GM19463 (cell line): Measurements from ENCODE around the gene TMEM151B.

Source experiments
- ATAC-seq: cut with Tn5 transposase; IDR thresholded peaks from one replicate; pipeline ENCODE4 v1.9.1; 2021; ENCODE audit warnings: mild to moderate bottlenecking, moderate library complexity; ENCODE audit not compliant: unreplicated experiment

TMEM151B gene

DNA sequence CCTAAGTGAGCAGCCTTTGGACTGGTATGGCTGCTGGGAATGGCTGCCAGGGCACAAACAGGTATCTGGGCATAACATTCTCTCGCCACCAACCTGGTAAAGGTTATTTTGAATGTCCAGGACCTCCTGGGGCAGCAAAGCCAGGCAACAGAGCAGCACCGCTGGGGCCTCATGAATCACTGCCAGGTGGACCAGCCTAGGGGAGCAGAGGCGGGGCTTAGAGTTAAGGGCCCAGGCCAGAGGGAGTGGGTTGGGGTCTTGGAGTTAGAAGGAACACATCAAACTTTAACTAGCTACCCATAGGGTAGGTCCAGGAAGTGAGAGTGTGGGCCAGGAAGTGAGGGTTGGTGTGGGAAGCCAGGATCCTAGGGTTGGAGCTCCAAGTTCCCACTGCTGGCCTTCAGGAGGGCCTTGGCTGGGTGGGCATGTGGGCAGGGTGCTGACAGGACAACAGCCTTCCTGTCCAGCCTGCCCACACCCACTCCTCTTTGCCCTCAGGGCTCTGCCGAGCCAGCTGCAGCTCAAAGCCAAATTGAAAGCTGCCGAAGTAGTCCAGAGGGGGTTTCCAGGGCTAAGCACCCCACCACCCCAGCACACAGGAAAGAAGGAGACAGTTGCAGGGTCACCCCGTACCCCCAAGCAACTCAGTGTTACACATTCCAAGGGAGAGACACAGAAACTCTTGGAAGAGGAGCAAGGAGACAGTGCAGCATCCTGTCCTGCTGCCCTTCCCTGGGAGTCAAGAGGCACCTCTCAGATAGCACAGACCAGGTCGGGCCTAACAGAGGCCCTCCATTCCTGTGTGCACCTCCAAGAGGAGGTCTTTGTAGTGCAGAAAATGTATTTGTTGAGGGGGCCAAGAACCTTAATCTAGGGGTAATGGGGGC is 7.5 kb upstream of the TMEM151B start:
- no peak for ATAC-seq

DNA sequence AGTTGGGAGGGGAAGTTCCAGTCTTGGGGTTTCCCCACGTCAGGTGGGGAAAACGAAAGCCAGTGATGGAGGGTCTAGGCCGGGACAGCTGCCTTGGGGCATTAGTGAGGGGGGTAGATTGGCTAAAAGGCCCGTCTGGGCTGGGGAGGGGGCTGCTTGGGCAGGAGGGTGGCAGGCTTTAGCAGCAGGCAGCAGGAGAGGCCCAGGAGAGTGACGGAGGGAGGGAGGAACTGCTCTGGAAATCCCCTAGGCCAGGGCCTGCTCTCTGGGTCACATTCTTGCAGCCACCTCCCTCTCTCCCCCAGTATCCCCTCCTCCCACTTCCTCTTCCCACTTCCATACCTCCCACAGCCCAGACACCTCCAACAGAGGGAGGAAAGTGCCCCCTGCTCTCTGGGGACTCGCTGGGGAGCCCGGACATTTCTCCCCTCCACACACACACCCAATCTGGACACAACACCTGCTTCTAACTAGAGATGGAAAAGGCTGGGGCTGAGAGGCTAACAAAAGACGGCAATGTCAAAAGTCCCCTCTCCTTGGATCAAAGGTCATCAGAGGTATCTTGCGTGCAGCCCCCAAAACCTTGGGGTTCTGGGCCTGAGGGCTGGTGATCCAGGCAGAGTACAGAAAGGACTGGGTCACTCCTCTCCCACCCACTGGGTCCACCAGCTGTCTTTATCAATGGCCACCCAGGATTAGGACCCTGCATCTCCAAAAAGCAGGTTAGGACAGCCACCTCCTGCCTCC is 6.7 kb upstream of the TMEM151B start:
- peak; percentile 23 for ATAC-seq

GRCh38 chr6:44264154-44265006 is 5.9 kb upstream of the TMEM151B start:
- no peak for ATAC-seq

DNA sequence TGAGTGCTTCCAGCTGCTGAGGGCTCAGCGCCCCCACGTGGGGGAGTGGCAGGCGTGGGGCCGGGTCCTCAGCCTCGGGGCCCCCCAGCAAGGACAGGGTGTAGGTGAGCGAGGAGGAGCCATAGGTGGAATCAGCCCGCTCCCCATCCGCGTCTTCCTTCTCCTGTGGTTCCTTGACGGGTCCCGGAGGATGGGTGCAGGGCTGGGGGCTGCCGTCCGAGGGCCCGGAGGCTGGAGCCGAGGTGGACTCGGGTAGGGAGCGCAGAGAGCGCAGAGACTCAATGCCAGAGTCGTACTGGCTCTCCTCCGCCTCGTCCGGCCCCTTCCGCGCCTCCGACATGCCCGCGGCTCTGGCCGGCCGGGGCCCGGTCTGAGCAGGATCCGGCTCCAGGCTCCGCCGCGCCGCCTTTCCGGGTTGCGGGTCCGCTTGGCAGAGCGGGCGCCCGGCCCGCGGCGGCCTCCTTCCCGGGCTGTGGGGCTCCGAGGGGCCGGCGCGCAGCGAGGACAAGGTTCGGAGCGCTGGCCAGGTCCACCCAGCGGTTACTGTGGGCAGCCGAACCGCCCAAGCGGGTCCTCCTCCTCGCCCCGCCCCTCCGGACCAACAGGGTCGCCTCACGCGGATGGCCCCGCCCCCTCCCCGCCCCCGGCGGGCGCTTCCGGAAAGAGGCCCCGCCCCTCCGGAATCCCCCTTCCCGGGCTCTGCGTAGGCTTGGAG is 5.1 kb upstream of the TMEM151B start, which contains the start of gene NFKBIE:
NFKBIE (minus strand) TSS at position 545 of the 715 bp plus-strand sequence; CDS start at position 340, 205 bp downstream.
- peak; percentile 29 for ATAC-seq

- no peak for ATAC-seq
These were observed 4.5 kb upstream of the TMEM151B start for GRCh38 chr6:44265722-44266233.

DNA sequence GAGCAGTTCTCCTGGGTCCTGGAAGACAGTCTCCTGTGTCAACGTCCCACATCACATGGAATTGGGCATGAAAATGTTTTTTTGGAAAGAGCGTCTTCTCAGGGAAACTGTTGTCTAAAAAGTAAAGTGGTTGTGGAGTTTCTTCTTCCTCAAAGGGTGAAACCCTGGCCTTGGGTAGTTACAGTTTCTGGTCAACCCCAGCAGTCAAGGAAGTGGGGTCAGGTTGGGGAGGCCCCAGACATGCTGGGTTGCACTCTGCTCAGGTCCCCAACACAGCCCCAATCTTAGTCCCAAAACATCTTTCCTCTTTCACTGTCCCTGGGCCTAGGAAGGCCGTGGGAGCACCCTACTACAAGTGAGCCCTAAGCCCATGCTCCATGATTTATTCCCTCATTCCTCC is 3.9 kb upstream of the TMEM151B start:
- no peak for ATAC-seq

DNA sequence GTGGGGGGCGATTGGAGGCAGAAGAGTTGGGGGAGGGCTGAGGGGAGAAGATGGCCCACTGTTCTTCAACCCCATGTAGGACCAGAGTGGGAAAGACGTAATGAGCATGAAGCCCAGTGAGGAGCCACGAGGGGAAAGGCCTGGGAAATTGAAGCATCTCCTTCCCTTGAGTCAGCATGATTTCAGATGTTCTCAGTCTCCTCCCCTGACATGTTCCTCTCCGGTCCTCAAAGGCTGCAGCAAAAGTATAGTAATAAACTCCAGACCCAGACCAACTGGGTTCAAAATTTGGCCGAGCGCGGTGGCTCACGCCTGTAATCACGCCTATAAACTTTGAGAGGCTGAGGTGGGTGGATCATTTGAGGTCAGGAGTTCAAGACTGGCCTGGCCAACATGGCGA is 3.0 kb upstream of the TMEM151B start:
- ATAC-seq: no peak

DNA sequence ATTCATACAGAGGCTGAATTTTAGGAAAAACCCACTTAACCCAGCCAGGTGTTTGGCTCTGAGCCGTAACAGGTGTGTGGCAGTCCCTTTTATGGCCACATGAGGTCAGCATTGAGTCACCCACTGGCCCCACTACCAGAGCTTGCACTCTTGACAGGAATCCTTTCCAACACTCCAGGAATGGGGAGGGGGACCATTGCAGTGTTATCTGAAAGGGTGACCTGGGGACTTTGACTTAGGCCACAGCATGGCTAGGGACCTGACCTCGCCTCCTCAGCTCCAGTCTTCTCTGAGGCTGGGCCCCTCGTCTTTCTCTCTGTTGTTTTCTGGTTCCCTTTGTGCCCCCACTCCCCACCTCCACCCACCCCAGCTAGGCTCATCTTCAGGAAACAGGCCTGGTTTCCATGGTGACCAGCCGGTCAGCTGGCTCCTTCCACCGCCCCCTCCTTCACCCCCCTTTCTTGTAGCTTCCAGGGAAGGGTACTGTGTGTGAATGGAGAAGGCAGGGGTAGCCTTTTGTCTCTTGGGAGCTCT is 2.1 kb upstream of the TMEM151B start:
- ATAC-seq: no peak

- ATAC-seq: no peak
These were observed 901 bp upstream of the TMEM151B start for GRCh38 chr6:44269178-44269920.

GRCh38 chr6:44270526-44271405 is 516 bp downstream of the TMEM151B start:
- no peak for ATAC-seq

GRCh38 chr6:44271406-44271723 is 1.1 kb downstream of the TMEM151B start:
- ATAC-seq: no peak

- ATAC-seq: no peak
These were observed 1.7 kb downstream of the TMEM151B start for GRCh38 chr6:44271914-44272313.

- no peak for ATAC-seq
These were observed 2.3 kb downstream of the TMEM151B start for GRCh38 chr6:44272529-44272928.

GRCh38 chr6:44272999-44273566 is 2.8 kb downstream of the TMEM151B start:
- ATAC-seq: no peak

DNA sequence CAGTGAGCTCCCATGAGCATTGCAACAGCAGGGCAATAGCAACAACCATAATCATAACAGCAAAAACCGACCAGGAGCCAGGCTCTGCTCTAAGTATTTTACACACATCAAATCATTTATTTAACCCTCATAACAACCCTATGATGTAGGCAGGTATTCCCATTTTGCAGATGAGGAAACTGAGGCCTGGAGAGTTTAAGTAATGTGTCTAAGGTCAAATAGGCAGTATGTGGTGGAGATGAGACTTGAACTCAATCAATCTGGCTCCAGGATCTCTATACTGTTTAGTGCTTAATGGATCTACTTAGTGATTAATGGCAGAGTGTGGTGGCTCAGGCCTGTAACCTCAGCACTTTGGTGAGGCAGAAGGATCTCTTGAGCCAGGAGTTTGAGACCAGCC is 3.4 kb downstream of the TMEM151B start:
- ATAC-seq: no peak

- ATAC-seq: no peak
These were observed 5.1 kb downstream of the TMEM151B start for GRCh38 chr6:44275271-44275748.

DNA sequence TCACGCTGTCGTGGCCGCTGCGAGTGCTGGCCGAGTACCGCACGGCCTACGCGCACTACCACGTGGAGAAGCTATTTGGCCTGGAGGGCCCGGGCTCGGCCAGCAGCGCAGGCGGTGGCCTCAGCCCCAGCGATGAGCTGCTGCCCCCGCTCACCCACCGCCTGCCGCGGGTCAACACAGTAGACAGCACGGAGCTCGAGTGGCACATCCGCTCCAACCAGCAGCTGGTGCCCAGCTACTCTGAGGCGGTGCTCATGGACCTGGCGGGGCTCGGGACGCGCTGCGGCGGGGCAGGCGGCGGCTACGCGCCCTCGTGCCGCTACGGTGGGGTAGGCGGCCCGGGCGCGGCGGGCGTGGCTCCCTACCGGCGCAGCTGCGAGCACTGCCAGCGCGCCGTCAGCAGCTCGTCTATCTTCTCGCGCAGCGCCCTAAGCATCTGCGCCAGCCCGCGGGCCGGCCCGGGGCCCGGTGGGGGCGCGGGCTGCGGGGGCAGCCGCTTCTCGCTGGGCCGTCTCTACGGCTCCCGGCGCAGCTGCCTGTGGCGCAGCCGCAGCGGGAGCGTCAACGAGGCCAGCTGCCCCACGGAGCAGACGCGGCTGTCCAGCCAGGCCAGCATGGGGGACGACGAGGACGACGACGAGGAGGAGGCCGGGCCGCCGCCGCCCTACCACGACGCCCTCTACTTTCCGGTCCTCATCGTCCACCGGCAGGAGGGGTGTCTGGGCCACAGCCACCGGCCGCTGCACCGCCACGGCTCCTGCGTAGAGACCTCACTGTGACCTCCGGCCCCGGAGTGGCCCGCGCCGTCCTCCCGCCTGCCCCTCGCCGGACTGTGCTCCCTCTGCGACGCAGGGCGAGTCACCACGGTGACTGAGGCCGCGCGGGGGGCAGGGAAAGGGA is 5.7 kb downstream of the TMEM151B start:
- ATAC-seq: no peak
